ENCODE results near the gene CPOX.

DNA sequence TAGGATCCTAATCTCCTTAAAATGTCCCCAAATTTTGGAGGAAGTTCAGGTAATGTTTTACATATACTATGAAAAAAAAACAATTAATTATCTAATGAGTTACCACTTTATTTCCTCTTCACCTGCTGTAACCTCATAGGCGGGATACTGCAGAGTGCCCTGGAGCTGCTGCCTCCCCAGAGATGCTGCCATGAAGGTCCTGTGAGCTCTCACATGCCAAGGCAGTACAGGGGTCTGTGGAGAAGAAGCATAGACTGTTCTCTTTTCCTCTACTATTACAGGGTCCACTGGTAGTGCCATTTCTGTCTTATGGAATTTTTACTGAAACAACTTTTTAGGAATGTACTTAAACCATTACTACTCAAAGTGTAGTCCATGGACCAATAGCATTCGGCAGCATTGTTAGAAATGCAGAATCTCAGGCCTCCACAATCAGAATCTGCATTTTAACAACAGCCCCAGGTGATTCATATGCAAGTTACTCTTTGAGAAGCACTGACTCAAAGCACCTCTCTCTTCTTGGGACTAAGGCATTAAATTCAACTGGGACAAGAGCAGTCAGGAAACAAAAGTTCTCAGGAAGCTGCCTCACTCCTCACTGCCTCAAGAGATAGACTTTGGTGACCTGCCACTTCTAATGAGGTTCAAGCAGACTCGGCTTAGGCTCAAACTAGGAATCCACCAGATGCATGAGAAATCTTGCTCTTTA, 30.3 kb upstream of the CPOX start:
- TF ChIP-seq POLR2A (IDR thresholded peaks at IDR 0.05) = no peak
- TF ChIP-seq, protein P1, sequence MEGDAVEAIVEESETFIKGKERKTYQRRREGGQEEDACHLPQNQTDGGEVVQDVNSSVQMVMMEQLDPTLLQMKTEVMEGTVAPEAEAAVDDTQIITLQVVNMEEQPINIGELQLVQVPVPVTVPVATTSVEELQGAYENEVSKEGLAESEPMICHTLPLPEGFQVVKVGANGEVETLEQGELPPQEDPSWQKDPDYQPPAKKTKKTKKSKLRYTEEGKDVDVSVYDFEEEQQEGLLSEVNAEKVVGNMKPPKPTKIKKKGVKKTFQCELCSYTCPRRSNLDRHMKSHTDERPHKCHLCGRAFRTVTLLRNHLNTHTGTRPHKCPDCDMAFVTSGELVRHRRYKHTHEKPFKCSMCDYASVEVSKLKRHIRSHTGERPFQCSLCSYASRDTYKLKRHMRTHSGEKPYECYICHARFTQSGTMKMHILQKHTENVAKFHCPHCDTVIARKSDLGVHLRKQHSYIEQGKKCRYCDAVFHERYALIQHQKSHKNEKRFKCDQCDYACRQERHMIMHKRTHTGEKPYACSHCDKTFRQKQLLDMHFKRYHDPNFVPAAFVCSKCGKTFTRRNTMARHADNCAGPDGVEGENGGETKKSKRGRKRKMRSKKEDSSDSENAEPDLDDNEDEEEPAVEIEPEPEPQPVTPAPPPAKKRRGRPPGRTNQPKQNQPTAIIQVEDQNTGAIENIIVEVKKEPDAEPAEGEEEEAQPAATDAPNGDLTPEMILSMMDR (IDR thresholded peaks at IDR 0.05) = no peak
